Caco-2 (cell line): ENCODE results near the gene HM13. TPM values are rescaled to one million over a fixed set of nuclear protein-coding genes. Genes with fewer than 3 reads are reported as not detected.

Experiments used
- BruUV-seq: library from RNA; stranded (reverse); fragments of 400-500 nt; replicated peaks from 2 replicates; lab custom pipeline; 2021; lab: Mats Ljungman, UMichigan
- CTCF ChIA-PET: fragments of 300-600 bp; sonication (Branson Sonifier 250); formaldehyde crosslinking; loops from one replicate; lab custom pipeline; 2022; ENCODE audit warnings: antibody characterized with exemption; lab: Charles Lee
- POLR2A ChIA-PET: fragments of 300-600 bp; sonication (Branson Sonifier 250); formaldehyde crosslinking; loops from one replicate; lab custom pipeline; 2022; ENCODE audit warnings: antibody characterized with exemption; lab: Charles Lee
- DNase-seq, 2 experiments: peaks; one replicate each; pipeline versions ENCODE4 v3.0.0 to v3.0.0-alpha.2; 2020 to 2022
- H3K27me3 ChIP-seq: replicated peaks from 2 replicates; pipeline ENCODE4 v1.6.0; 2011; ENCODE audit warnings: low read length; ENCODE audit not compliant: control insufficient read depth, insufficient read depth
- H3K36me3 ChIP-seq: 2 replicates; pipeline ENCODE4 v1.5.1; 2011; ENCODE audit warnings: low read length; ENCODE audit not compliant: control insufficient read depth, insufficient read depth
- H3K4me1 ChIP-seq: fragments of 250-450 bp; sonication (Bioruptor Pico); 2 replicates; pipeline ENCODE4 v1.5.1; 2020; ENCODE audit warnings: mild to moderate bottlenecking
- H3K4me3 ChIP-seq: 2 replicates; pipeline ENCODE4 v1.5.1; 2011; ENCODE audit warnings: low read depth, mild to moderate bottlenecking, control low read depth, low read length
- H3K9me3 ChIP-seq: fragments of 250-450 bp; sonication (Bioruptor Pico); 2 replicates; pipeline ENCODE4 v1.5.1; 2020; ENCODE audit warnings: mild to moderate bottlenecking, moderate library complexity
- H3K27ac Mint-ChIP-seq: one replicate; pipeline ENCODE4 v1.8.0; 2022; ENCODE audit warnings: mixed read lengths; ENCODE audit not compliant: unreplicated experiment
- H3K27me3 Mint-ChIP-seq: one replicate; pipeline ENCODE4 v1.8.0; 2022; ENCODE audit warnings: mixed read lengths; ENCODE audit not compliant: insufficient read depth, unreplicated experiment
- H3K36me3 Mint-ChIP-seq: one replicate; pipeline ENCODE4 v1.8.0; 2022; ENCODE audit warnings: mild to moderate bottlenecking, mixed read lengths; ENCODE audit not compliant: insufficient read depth, unreplicated experiment
- H3K4me1 Mint-ChIP-seq: one replicate; pipeline ENCODE4 v1.8.0; 2022; ENCODE audit warnings: low read depth, mixed read lengths; ENCODE audit not compliant: unreplicated experiment
- H3K4me3 Mint-ChIP-seq: one replicate; pipeline ENCODE4 v1.8.0; 2022; ENCODE audit warnings: mild to moderate bottlenecking, moderate library complexity, mixed read lengths; ENCODE audit not compliant: unreplicated experiment
- H3K9me3 Mint-ChIP-seq: one replicate; pipeline ENCODE4 v1.8.0; 2022; ENCODE audit warnings: mixed read lengths; ENCODE audit not compliant: unreplicated experiment
- CTCF ChIP-seq, 2 experiments: fragments of 200-600 bp in 1 of 2; IDR thresholded peaks; 1 replicate in 1 of 2; 2 replicates in 1 of 2; pipeline versions ENCODE4 v1.5.1 to v1.8.0; 2011 to 2022; ENCODE audit warnings: antibody characterized with exemption in 1 of 2, control low read depth in 1 of 2, inconsistent platforms in 1 of 2, low read depth in 1 of 2, low read length in 1 of 2, mild to moderate bottlenecking in 1 of 2, moderate library complexity in 1 of 2; ENCODE audit not compliant: insufficient read depth in 1 of 2, severe bottlenecking in 1 of 2, unreplicated experiment in 1 of 2
- intact Hi-C: fragments of 100-400 bp; cut with micrococcal nuclease; formaldehyde crosslinking; loops from one replicate; pipeline ENCODE4 v1.10.0; 2022; ENCODE audit not compliant: unreplicated experiment
- microRNA-seq: library from miRNA; unstranded; fragments of <30 nt; microRNA quantifications from one replicate; pipeline ENCODE4 v1.2.0, GENCODE V29; 2022
- total RNA-seq: library from RNA; stranded (reverse); gene quantifications from 2 replicates; pipeline ENCODE4 v1.2.3, GENCODE V29; 2022

Gene HM13
- total RNA-seq, 1 experiment from 2014 or later: 443 TPM

GRCh38 chr20:31617432-31618104 is 103.3 kb downstream of the HM13 start:
- Histone ChIP-seq H3K36me3 (no peaks in the 10 kb centered on the region), H3K4me1 (peaks cover 3% of the 10 kb centered on the region), H3K27me3 (no peaks in the 10 kb centered on the region), H3K4me3 (no peak overlapping the region), H3K9me3 (no peaks in the 10 kb centered on the region)
- CTCF ChIA-PET: interaction anchor here (0.6 to 1.5 kb wide), 4 partner anchors 33 to 60 kb away, joined by 3 to 10 read pairs (median 4); no protein-coding TSS in a partner anchor
- peaks cover 5% of the 10 kb centered on the region for H3K36me3 Mint-ChIP-seq
- no TSS peak for BruUV-seq
- intact Hi-C loops: no loop called here
- no peak overlapping the region for H3K4me3 Mint-ChIP-seq
- TF ChIP-seq CTCF (IDR thresholded peaks at IDR 0.05; ENCODE audit: insufficient read depth in 1 of 2, low read depth in 1 of 2, low read length in 1 of 2, severe bottlenecking in 1 of 2, unreplicated experiment in 1 of 2): no peak
- no peak for DNase-seq
- H3K4me1 Mint-ChIP-seq: peaks cover 8% of the 10 kb centered on the region
- H3K27me3 Mint-ChIP-seq: no peaks in the 10 kb centered on the region
- no peak overlapping the region for H3K27ac Mint-ChIP-seq
- no peaks in the 10 kb centered on the region for H3K9me3 Mint-ChIP-seq
- POLR2A ChIA-PET: interaction anchor here (0.6 to 0.8 kb wide), 2 partner anchors 44 to 100 kb away, joined by 3 to 8 read pairs; no protein-coding TSS in a partner anchor

Small RNA genes lying within 50 kb of the gene (microRNA-seq; reads per million reads assigned to microRNA genes)
- not detected for gene MIR3193

Other genes with a start within 250 kb of the HM13 start
- gene DEFB116, start 205.9 kb upstream of the HM13 start, total RNA-seq: not detected in 2 replicates
- gene DEFB118, start 145.8 kb upstream of the HM13 start, total RNA-seq: not detected in 2 replicates
- not detected in 2 replicates for gene DEFB119, start 123.9 kb upstream of the HM13 start, total RNA-seq
- gene DEFB121, start 108.2 kb upstream of the HM13 start, total RNA-seq: not detected in 2 replicates
- not detected in 2 replicates for gene DEFB123, start 73.8 kb upstream of the HM13 start, total RNA-seq
- not detected in 2 replicates for gene DEFB124, start 39.3 kb upstream of the HM13 start, total RNA-seq
- gene REM1, start 39.2 kb upstream of the HM13 start, total RNA-seq: not detected in 2 replicates
- 157 and 163 TPM in 2 replicates for gene ID1, start 90.8 kb downstream of the HM13 start, total RNA-seq
- gene COX4I2, start 123.5 kb downstream of the HM13 start, total RNA-seq: not detected in 2 replicates
- gene BCL2L1, start 208.4 kb downstream of the HM13 start, total RNA-seq: 444 and 469 TPM in 2 replicates
- 221 and 237 TPM in 2 replicates for gene TPX2, start 224.8 kb downstream of the HM13 start, total RNA-seq